GM03348 (cell line): ENCODE results near the gene PUM1.
"Not testable (repeated sequence)": the region's sequence is repeated elsewhere in the genome, so short reads cannot be mapped to it uniquely, and the experiment has no call there.

Experiments
- DNase-seq: peaks from one replicate; pipeline ENCODE4 v3.0.0; 2012; ENCODE audit warnings: low spot score

The PUM1 gene, protein sequence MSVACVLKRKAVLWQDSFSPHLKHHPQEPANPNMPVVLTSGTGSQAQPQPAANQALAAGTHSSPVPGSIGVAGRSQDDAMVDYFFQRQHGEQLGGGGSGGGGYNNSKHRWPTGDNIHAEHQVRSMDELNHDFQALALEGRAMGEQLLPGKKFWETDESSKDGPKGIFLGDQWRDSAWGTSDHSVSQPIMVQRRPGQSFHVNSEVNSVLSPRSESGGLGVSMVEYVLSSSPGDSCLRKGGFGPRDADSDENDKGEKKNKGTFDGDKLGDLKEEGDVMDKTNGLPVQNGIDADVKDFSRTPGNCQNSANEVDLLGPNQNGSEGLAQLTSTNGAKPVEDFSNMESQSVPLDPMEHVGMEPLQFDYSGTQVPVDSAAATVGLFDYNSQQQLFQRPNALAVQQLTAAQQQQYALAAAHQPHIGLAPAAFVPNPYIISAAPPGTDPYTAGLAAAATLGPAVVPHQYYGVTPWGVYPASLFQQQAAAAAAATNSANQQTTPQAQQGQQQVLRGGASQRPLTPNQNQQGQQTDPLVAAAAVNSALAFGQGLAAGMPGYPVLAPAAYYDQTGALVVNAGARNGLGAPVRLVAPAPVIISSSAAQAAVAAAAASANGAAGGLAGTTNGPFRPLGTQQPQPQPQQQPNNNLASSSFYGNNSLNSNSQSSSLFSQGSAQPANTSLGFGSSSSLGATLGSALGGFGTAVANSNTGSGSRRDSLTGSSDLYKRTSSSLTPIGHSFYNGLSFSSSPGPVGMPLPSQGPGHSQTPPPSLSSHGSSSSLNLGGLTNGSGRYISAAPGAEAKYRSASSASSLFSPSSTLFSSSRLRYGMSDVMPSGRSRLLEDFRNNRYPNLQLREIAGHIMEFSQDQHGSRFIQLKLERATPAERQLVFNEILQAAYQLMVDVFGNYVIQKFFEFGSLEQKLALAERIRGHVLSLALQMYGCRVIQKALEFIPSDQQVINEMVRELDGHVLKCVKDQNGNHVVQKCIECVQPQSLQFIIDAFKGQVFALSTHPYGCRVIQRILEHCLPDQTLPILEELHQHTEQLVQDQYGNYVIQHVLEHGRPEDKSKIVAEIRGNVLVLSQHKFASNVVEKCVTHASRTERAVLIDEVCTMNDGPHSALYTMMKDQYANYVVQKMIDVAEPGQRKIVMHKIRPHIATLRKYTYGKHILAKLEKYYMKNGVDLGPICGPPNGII

GRCh38 chr1:31065310-31066217 lies at the start of gene PUM1:
PUM1 (minus strand) TSS chr1:31065717; CDS start chr1:31059566, 6,151 bp downstream.
- DNase-seq = peak; percentile 97

DNA sequence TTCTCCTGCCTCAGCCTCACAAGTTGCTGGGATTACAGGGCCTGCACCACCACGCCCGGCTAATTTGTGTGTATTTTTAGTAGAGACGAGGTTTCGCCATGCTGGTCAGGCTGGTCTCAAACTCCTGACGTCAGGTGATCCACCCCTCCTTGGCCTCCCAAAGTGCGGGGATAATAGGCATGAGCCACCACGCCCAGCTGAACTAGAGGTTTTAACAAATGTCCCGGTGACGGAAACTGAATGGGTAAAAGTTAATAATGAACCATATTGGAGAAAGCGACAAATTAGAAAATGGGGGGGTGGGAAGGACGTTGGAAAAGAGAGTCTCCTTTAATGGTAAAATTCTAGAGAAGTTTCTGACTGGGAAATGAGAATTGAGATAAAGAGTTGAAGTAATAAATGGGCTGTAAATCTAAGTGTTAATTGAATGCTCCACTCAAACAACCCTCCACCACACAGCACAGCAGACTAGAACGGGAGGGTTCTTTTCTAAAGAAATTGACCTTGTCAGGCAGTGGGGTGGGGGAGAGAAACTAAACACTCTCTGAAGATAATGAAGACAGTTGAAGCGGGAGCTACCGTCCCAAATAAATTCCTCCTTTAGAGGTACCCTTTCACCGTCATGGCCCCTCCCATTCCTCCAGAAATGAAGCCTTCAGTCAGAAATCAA lies 46.9 kb upstream of the PUM1 start:
- no peak for DNase-seq

DNA sequence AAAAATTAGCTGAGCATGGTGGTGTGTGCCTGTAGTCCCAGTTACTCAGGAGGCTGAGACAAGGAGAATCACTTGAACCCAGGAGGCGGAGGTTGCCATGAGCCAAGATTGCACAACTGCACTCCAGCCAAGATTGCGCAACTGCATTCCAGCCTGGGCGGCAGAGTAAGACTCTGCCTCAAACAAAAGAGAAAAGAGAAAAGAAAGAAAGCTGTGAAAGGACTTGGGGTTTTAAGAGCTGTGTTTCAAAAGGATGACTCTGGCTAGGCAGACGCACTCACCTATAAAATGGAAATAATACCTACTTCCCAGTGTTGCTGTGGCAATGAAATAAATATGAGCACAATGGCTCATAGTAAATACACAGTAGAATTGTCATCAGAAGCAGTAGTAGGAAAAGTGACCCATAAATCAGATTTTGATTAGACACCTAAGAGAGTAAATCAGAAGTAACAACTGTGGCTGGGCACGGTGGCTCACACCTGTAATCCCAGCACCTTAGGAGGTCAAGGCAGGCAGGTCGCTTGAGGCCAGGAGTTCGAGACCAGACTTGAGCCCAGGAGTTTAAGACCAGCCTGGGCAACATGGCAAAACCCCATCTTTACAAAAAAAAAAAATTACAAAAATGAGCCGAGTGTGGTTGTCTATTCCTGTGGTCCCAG lies 45.9 kb upstream of the PUM1 start:
- peak; percentile 16 for DNase-seq

GRCh38 chr1:31110846-31111245 lies 45.3 kb upstream of the PUM1 start:
- DNase-seq = no peak

DNA sequence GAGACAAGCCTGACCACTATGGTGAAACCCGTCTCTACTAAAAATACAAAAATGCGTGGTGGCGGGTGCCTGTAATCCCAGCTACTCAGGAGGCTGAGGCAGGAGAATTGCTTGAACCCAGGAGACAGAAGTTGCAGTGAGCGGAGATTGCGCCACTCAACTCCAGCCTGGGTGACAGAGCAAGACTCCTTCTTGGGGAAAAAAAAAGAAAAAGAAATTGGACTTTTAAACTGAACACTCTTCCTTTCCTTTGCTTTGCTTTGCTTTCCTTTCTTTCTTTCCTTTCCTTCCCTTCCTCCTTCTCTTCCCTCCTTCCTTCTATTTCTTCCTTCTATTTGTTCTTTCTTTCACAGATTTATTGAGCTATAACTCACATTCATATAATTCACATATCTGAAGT lies 43.3 kb upstream of the PUM1 start:
- no peak for DNase-seq

DNA sequence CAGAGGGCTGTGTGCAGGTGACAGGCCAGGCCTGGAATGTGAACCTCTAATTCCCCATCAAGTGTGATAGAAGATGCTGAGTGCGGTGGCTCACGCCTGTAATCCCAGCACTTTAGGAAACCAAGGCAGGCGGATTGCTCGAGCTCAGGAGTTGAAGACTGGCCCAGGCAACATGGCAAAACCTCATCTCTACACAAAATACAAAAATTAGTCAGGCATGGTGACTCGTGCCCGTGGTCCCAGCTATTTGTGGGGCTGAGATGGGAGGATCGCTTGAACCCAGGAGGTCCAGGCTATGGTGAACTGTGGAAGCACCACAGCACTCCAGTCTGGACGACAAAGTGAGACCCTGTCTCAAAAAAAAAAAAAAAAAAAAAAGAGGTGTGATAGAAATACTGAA lies 40.1 kb upstream of the PUM1 start:
- no peak for DNase-seq

DNA sequence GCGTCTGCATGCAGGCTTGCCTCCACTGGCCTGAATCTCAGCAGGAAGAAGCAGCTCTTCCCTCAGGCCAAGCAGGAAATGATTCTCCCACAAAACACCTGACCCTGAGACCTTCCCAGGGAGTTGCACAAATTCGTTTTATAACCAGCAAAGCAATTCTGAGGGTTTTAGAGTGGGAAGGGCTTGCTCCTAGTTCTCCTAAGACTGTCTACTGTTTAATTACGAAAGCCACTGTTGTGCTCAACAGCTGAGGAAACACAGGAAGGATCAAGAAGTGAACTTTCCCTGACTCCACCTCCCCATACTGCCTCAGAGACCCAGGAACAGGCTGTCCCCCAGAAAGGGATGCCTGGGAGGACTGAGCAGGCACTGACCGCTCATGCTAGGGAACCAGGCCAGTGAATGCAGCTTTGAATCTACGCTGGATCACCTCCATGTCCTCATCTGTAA lies 37.0 kb upstream of the PUM1 start:
- DNase-seq = peak; percentile 50

GRCh38 chr1:31101147-31101502 lies 35.6 kb upstream of the PUM1 start:
- DNase-seq = peak; percentile 52

- DNase-seq = no peak
These were observed 33.9 kb upstream of the PUM1 start for GRCh38 chr1:31099293-31100032.

DNA sequence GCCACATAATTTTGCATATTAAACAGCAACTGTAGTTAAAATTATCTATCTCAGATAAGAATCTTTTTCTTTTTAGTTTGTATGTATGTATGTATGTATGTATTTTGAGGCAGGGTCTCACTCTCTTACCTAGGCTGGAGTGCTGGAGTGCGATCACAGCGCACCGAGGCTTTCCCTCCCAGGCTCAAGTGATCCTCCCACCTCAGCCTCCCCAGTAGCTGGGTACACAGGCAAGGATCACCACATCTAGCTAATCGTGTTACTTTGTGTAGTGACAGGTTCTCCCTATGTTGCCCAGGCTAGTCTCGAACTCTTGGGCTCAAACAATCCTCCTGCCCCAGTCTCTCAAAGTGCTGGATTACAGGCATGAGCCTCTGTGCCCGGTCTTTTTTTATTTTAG lies 30.5 kb upstream of the PUM1 start:
- DNase-seq = no peak

DNA sequence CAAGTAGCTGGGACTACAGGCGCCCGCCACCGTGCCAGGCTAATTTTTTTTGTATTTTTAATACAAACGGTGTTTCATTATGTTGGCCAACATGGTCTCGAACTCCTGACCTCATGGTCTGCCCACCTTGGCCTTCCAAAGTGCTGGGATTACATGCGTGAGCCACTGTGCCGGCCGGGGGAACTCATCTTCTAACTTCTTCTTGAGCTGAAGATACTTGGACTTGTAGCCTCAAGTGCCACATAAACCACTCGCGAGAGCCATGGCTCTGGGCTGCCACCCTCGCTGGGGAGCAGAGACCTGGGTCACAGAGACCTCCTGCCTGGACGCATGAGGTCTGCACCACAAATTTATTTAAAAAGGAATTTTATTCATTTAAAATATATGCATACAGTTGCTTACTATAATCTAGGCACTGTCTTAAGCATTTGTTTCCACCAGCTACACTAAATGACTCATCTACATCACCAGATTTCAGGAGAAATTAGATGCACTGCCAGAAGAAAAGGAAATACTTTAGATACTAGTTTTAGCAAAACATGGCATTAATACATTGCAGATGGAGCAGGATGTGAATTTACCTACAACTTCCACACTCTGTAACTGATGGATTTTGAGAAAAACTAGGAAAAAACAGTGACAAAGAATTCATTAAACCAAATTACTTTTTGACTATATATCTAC lies 29.9 kb upstream of the PUM1 start:
- peak; percentile 75 for DNase-seq

DNA sequence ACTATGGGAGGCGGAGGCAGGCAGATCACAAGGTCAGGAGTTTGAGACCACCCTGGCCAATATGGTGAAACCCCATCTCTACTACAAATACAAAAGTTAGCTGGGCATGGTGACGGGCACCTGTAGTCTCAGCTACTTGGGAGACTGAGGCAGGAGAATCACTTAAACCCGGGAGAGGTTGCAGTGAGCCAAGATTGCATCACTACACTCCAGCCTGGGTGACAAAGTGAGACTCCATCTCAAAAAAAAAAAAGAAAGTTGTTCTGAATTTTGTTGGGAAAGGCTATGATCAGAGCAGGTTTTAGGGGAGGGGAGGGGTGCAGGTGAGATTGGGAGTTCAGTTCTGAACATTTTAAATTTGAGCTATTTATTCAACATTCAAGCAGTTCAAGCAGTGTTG lies 22.6 kb upstream of the PUM1 start:
- DNase-seq = not testable (repeated sequence)

- no peak for DNase-seq
These were observed 19.5 kb upstream of the PUM1 start for GRCh38 chr1:31084782-31085569.

DNA sequence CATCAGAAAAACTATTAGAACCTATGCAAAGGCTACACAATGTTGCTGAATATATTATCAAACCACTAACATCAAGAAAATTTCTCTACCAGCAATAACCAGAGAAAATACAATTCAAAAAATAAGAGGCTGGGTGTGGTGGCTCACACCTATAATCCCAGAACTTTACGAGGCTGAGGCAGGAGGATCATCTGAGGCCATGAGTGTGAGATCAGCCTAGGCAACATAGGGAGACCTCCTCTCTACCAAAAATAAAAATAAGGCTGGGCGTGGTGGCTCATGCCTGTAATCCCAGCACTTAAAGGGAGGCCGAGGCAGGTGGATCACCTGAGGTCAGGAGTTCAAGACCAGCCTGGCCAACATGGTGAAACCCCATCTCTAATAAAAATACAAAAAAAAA lies 16.9 kb upstream of the PUM1 start:
- DNase-seq = no peak

DNA sequence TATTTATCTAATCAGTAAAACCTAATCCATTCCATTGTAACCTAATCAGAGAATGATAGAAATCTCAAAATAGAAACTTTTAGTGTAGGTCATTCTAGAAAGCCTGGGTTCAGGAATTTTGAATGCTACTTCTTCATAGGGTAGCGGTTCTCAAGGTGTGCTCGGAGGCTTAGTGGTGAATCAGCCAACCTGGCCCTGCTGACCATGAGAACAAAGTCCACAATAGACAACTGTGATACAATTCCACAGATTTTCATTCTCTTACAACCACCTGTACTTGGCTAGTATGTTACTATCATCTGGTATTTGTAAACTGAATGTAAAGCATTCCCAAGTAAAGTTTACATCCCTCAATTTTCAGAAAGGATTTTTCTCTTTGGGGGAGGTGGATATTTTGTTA lies 7.5 kb upstream of the PUM1 start:
- DNase-seq = no peak

DNA sequence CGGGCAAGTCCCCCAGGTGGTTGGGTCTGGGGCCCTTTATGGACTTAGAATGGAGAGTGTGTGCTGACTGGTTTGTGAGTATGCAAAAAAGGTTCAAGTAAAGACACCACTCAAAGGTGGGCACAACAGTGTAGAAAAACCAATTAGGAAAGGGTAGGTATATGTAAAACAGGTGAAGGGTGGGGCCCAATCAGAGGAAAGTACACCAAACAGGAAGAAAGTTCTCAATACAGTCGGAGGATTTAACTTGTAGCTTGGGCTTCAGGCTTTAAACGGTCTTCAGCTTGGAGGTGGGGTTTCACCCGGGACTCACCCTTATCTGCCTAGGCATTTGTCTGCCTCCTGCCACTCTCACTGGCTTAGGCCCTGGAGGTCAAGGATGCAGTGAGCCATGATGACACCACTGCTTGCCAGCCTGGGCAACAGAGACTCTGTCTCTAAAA lies 6.8 kb upstream of the PUM1 start:
- no peak for DNase-seq

DNA sequence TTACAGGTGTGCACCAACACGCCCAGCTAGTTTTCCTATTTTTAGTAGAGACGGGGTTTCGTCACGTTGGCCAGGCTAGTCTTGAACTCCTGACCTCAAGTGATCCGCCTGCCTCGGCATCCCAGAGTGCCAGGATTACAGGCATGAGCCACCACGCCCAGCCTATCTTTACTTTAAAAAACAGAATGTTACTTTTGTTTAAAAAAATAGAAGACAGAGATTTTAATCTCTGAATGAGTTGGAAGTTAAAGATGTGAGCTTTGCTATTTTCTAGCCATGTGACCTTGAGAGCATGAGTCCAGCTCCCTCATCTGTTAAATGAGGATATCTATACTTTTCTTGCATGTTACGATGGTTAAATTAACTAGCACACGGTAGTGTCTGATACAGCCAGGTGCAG lies 3.9 kb upstream of the PUM1 start:
- DNase-seq = no peak

DNA sequence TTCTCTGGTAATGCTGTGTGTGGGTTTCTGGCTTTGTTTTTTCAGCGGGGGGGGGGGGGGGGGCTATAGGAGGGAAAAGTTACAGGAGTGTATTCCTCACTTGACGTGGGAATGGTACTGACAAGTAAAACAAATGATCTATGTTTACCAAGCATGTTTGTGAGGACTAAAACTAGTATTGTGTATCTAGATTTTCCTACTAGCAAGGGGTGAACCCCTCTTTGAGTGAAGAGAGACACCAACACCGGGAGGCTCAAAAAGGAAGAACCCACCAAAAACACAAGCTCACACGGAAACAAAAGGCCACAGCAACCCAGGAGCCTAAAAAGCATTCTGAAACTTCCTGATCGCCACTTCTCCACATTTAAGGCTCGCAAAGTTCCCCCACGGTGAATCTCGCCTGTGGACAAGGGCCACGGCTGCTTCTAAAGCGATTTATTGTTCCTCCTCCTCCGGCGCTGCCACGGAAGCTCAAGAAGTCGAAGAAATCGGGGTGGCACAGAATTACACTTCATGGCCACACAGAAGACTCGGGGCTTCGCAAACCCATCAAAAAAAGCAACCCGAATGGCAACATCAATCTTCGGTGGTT lies 703 bp downstream of the PUM1 start:
- peak; percentile 33 for DNase-seq
